Stimulated activated naive CD4-positive, alpha-beta T cell (primary cell): ENCODE results near the gene RAB6A.
A peak's percentile ranks its signal among the peaks of the same experiment; 100 is the strongest.

Experiments used
- DNase-seq, 6 experiments: peaks; one replicate each; lab custom pipeline; 2025; lab: John Stamatoyannopoulos, UW

The RAB6A gene

DNA sequence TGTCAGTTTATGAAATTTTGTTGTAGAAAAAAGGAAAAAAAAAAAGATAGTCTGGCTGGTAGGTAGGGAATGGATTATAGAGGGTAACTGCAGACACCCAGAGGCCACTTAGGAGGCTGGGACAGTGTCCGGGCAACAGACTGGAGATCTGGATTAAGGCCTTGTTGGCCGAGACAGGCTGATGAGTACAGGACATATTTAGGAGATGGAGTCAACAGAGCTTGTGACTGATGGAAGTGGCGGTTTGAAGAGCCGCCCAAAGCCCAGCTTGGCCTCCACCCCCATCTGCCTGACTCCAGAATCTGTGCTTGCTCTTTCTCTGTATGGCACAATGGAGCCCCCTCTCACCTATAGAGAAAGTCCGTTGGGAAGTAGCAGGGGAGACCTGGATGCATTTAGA is 106.9 kb downstream of the RAB6A start:
- no peak for DNase-seq

DNA sequence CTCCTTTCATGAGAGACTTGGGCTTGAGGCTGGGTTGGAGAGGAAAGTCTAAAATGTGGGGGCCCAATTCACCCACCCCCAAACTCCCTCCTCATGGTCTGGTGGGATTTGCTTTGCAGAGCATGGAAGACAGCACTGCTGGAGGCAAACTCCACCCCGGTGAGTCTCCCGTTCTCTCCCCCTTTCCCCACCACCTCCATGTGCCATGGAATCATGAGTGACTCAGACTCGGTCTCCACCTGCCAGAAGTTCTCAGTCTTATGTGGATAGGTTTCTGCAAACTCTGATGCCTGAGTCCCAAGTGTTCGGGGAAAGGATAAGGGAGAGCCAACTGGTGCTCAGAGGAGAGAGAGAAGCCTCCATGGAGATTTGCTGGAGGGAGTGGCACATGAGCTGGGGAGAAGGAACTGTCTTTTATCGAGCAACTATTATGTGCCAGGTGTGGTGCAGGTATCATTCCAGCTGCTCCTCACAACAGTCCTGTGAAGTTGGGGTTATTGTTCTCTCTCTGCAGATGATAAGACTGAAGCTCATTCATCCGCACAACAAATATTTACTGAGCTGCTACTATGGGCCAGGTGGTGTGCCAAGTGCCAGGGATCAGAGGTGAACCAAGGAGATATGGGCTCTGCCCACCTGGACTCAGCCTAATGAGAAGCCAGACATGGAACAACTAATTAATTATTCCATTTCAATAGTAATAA is 107.9 kb downstream of the RAB6A start:
- no peak for DNase-seq

DNA sequence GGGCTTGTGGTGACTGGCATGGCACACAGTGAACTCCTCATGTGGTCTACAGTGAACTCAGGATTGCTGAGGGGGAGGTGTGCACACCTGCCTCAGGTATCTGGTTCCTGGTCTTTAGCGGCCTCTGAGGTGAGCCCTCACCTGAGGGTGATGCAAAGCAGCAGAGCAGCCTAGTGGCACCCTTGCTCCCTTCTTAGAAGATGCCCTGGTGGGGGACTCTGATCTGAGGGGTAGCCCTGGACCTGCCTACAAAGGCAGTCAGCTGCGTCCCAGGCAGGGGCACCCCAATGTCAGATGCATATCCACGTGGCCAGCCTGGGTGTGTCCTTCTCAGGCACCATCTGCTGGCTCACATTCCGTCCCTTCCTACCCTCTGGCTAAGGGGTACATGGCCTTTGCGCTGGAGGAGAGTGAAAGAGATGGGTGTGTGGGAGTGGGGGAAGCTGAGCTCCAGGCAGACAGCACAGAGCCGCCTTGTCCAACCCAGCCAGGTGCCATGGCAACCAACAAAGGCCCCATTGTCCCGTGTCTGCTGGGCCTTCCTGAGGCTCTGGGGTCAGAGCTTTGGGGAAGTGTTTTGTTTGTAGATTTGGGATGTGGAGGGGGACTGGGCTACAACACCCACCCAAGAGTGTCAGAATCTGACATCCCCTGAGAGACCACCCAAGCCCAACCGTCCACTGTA is 108.7 kb downstream of the RAB6A start:
- DNase-seq, result no peak

DNA sequence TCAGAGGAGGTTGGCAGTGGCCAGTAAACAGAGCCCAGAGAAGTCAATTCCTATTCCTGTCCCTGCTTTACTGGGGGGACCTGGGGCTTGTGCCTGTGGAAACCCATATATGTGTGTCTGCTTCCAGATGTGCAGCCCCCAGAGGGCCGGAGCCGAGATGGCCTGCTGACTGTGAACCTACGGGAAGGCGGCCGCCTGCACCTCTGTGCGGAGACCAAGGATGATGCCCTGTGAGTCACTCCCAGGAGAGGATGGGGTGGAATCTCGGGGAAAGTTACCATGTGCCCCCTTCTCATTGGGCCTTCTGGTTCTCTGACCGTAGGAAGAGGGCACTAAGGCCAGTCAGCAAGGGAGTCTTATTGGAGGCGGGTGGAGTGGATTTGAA is 109.2 kb downstream of the RAB6A start:
- no peak for DNase-seq

DNA sequence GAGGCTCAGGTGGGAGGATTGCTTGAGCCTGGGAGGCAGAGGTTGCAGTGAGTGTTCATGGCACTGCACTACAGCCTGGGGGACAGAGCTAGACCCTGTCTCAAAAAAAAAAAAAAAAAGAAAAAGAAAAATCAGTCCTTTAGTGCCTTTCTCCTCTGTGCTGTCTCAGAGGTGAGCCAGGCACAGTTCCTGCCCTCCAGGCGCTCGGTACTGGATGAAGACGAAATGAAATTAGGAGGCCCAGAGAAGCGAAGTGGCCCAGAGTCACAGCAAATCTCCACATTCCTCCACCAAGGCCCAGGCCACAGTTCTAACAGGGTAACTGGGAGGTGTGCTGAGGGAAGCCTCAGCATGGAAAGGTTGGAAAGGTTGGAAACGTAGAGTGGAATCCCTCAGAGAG is 109.6 kb downstream of the RAB6A start:
- DNase-seq, result no peak

DNA sequence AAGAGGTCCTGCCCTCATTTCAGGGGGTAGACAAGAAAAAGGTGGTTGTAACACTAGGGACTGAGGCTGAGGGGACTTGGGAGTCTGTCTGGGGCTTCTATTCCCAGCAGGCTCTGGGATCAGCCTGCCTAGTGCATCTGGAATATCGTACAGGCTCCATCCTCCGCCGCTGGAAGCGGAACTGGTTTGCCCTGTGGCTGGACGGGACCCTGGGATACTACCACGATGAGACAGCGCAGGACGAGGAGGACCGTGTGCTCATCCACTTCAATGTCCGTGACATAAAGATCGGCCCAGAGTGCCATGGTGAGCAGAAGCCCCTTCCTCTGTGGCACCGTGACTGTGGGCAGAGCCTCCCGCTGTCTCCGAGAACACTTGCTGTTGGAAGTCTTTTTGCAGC is 110.5 kb downstream of the RAB6A start:
- DNase-seq, result no peak

DNA sequence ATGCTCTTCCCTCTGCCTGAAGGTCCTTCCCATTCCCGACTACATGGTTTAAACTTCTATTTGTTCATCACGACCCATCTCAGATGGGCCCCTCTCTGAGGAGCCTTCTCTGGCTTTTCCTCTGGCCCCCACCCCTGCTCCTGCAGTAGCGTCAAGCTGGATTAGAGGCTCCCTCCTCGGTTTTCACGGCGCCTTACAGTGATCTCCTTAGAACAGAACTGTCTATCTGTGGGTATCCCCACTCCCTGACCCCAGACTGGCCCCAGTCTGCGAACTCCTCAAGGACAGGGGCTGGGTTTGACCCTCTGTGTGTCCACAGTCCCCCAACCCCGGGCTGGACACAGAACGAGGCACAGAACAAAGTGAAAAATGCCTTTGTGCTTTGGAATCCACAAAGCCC is 111.7 kb downstream of the RAB6A start:
- no peak for DNase-seq

DNA sequence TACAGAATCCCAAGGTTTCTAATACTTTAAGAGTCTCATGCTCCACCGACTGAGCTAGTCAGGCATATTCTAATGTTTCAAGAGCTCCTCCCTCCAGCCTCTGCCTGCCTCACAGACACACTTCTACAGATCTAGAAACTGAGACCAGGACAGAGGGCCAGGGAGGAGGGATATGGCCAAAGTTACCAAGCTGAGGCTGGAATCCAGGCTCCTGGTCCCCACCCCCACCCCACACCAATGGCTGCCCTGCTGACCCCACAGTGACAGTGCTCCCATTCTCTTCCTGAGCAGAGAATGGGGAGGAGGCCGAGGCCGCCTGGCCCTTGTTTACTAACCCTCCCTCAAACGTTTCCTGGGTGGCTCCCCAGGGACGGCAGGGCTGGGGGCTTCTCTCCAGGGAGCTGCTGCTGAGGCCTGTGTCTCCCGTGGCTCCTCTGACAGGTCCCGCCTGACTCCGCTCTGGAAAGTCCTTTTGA is 112.3 kb downstream of the RAB6A start:
- no peak for DNase-seq

DNA sequence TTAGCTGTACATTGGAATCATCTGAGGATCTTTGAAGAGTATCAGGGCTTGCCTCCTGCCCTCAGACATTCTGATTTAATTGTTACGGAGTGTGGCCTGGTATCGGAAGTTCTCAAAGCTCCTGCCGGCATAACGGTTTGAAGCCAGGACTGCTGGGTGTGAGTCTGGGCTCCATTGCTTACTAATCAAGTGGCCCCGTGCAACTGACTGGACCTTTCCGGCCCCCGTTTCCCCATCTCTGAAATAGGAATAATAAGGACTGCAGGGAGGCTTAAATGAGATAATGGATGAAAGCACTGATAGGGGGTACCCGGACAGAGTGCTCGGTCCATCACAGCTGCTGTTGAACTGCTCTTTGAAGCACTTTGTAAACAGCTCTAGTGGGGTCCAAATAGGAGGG is 112.8 kb downstream of the RAB6A start:
- no peak for DNase-seq

DNA sequence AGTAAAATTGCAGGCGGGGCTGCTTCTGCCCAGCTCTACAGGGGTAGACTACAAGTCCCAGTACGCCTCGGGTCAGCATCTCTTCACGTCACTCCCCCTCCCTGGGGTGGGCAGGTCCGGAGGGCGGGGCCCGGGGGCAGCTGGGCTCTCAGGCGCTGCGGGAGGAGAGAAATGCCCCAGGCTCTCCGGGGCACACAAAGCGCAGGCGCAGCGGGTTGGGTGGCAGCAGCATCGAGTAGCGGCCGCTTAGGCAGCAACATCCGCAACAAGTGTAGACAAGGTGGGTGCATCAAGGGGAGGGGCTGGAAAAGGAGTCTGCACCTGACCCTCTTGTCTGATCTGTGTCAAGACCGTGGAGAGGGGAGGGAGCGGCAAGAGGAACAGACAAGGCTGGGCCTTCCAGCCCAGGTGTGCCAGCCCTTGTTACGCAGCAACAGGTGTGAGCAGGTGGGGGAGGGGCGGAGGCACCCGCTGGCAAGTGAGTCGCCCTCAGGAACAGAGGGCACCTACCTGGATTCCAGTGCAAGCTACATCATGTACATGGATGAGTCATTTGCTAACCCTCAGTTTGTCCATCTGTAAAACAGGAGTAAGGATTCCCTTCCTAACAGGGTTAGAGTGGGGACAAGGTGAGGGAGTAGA is 113.3 kb downstream of the RAB6A start:
- DNase-seq, result peak; percentile 86 to 95 (median 92)

DNA sequence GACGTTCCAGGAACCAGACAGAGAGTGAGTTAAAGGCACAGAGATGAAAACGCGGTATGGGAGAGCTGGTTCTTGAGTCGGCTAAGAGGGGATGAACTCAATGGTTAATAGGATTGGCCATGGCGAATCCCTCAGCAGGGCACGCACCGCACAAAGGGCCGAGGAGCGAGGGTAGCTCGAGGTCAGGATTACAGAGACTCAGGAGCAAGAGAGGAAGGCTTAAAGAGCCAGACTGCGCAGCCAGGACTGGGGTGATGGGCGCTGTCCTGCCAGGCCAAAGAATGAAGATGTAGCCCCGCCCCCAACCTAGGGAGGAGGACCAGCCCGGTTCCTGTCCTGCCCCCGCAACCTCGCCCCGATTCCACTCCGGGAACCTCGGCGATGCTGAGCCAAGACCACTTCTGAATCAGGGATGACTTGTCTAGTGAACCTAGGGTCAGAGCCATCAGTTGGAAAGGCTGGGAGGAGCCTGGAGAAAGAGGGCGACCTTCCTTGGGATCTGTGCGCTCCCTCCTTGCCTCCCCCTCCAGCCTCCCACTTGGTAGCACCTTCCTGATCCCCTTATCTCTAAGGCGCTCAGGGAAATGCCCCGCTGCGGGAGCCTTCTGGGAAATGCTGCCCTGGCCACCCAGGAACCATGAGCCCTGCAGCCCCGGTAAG is 114.8 kb downstream of the RAB6A start, which contains the start of gene PLEKHB1:
TSS of gene PLEKHB1 (plus strand) at position 610 of the 660 bp plus-strand sequence. CDS start at position 638, 28 bp downstream.
- DNase-seq, result no peak

DNA sequence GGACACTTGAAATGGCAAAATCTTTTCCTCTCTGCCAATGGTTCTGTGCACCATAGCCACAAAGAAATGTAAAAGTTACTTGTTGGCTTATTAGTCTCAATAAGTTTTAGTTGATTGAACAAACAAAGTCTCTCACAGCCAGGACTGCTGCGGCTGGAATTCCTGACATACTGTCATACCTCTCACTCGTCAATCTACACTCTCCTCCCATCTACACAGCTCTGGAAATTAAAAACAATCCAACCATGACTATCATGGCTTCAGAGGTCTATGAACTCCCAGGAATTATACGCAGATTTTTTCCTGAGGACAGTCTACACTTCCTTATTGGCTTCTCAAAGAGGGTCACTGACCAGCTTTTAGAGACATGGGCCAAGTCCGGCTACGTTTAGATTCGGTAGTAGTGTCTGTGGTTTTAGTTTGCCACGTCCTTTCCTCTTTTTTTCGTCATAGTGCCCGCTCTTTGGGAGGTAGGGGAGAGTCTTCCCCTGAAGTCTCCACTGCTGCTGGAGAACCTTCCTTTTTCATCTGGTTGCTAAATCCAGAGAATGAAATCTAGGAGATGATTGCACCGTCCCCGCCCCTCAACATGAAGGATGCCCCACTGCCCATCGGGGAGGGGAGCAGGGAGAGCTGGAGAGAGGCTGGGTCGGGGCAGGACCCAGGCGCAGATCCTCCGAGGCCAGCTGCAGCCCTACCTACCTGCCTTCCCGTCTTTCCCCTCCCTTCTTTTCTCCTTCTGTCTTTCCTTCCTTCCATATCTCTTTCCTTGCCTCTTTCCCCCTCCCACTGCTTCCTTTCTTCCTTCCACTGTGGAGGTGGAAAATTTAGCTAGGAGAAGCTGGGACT is 115.5 kb downstream of the RAB6A start:
- no peak for DNase-seq

DNA sequence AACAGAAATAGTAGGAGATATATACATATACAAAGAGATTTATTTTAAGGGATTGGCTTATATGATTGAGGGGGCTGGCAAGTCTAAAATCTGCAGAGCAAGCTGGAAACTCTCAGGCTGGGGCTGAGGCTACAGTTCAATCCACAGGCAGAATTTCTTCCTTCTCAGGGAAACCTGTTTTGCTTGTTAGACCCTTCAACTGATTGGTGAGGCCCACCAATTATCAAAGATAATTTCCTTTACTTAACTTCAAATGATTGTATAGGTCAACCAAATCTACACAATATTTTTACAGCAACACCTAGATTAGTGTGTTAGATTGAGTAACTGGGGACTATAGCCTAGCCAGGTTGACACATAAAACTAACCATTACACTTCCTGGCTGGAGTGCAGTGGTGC is 119.2 kb downstream of the RAB6A start:
- no peak for DNase-seq

DNA sequence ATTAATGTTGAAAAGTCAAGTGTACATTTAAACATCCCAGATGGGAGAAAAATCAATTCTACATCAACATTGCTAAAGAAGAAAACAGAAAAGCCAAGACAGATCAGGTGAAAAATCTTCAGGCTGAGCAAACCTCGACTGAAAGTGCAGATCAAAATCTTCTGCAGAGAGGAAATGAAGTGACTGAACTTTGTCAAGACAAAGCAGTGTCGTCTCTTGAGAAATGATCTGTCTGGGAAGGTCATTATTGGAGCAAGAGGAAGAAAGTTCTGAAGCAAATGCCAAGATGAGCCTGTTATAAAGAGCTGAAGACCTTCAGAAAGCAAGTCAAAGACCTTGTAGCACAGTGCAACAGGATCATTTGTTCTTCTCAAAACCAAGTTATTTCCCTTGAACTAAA is 120.3 kb downstream of the RAB6A start:
- DNase-seq, result peak in 1 of 6 experiments; percentile 25

DNA sequence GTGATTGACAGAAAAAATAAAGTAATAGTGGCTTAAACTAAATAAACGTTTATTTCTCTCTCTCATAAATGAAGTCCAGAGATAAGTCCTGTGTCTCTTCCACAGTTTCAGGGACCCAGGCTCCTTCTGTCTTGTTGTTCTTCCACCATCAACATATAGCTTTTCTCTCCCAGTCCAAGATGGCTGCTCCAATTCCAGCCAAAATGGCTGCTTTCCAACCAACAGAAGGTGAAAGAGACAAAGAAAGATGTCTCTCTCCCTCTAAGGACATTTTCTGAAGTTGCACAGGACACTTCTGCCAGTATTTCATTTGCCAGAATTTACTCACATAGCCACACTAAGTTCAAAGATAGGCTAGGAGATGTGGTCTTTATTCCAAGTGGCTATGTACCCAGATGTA is 123.9 kb downstream of the RAB6A start:
- no peak for DNase-seq

DNA sequence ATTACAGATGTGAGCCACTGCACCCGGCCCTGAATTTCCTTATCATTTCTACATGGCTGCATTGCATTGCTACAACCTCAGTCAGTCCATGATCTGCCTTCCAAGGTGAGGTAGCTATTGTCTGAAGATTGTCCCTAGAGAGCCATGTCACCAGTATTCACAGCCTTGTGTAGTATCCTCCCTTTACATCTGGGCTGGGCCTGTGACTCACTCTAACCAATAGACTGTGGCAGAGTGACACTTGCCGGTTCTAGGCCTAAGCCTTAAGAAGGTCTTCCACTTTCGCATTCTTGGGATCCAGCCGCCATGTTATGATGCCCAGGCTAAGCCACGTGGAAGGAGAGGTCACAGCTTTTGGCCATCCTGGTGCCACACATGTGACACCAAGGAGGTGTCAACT is 124.6 kb downstream of the RAB6A start:
- DNase-seq, result no peak

DNA sequence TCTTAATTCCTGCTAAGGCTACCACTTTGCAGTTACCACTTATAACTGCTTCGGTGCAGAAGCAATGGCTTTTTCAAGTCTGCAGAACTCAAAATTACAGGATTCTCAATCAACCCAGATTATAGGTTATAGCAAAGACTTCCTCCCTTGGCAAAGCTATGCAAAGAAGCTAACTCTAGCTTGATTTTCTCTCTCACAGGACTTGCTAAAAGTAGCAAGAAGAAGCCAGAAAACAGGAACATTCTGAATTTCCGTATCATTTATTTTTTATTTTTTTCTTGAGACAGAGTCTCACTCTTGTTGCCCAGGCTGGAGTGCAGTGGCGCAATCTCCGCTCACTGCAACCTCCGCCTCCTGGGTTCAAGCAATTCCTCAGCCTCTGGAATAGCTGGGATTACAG is 125.2 kb downstream of the RAB6A start:
- no peak for DNase-seq

DNA sequence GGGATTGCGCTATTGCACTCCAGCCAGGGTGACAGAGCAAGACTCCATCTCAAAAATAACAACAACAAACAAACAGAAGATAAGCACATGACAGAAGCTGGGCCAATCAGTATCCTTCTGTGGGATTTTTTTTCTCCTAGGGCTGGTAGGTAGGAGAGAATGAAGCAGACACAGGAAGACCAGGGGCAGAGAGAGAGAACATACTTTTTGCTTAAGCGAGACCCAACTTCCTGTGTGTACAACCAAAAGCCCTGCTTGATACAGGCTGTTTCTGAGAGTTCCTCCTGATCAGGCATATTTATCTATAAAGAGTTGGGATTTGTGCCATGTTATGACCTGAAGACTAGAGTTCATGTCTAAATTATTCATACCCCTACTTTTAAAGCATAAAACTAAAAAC is 126.9 kb downstream of the RAB6A start:
- DNase-seq, result peak in 2 of 6 experiments; percentile 14 to 39

DNA sequence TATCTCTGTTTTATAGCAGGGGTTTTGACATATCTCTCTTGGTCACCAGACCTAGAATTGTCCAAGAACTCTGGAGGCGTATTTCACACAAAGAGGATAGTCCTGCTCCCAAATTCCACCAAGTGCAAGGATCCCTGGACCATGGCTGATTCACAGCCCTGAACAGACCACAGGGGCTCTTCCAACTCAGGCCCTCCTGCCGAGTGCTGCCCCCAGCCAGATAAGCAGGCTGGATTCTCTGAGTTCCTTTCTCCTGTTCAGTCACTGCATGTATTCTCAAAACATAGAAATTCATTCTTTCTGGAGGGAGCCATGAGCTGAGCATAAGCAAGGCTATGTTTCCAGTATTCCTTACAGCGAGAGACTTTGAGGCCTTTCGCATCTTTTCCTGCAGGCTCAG is 127.9 kb downstream of the RAB6A start:
- DNase-seq, result no peak

DNA sequence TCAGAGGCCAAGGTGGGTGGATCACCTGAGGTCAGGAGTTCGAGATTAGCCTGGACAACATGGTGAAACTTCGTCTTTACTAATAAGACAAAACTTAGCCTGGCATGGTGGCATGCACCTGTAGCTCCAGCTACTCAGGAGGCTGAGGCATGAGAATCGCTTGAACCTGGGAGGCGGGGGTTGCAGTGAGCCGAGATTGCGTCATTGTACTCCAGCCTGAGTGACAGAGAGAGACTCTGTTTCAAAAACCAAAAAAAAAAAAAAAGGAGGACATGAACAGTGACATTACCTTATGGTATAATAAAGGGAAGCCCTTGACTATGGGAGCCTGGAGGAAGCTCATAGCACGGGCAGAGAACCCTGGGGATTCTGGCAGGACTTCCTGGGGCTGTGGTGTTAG is 131.0 kb downstream of the RAB6A start:
- no peak for DNase-seq

DNA sequence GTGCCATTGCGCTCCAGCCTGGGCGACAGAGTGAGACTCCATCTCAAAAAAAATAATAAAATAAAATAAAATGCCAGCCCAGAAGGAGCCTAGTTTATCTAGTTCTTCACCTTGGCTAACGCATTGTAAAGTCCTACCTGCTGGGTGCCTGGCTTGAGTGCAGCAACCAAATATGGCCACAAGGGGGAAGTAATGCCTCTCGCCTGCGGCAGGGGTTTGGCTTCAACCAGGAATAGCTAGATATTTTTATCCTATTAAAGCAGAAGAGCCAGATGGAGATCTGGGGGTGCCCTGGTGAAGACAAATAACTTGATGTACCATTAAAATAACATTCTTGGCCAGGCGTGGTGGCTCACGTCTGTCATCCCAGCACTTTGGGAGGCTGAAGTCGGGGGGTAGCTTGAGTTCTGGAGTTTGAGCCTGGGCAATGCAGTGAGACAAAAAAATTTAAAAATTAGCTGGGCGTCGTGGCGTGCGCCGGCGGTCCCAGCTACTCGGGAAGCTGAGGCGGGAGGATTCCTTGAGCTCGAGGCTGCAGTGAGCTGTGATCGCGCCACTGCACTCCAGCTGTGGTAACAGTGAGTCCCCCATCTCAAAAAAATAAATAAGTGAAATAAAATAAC is 135.1 kb downstream of the RAB6A start:
- DNase-seq, result peak; percentile 22 to 75 (median 57)
